NCI-H2107 (cell line): ENCODE data around the gene RPL35A.
A peak's percentile ranks its signal among the peaks of the same experiment; 100 is the strongest.
"Not testable (repeated sequence)": the region's sequence is repeated elsewhere in the genome, so short reads cannot be mapped to it uniquely, and the experiment has no call there.

Experiments
- DNase-seq: peaks from one replicate; lab custom pipeline; 2025; lab: John Stamatoyannopoulos, UW

RPL35A gene

DNA sequence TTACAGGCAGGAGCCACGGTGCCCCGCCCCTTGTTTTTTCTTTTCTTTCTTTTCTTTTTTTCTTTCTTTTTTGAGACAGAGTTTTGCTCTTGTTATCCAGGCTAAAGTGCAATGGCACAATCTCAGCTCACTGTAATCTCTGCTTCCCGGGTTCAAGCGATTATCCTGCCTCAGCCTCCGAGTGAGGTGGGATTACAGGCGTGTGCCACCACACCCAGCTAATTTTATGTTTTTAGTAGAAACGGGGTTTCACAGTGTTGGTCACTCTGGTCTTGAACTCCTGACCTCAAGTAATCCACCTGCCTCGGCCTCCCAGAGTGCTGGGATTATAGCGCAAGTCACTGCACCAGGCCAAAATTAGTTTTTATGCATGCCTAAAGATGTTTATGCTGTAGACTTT lies 2.5 kb downstream of the RPL35A start:
- no peak for DNase-seq

DNA sequence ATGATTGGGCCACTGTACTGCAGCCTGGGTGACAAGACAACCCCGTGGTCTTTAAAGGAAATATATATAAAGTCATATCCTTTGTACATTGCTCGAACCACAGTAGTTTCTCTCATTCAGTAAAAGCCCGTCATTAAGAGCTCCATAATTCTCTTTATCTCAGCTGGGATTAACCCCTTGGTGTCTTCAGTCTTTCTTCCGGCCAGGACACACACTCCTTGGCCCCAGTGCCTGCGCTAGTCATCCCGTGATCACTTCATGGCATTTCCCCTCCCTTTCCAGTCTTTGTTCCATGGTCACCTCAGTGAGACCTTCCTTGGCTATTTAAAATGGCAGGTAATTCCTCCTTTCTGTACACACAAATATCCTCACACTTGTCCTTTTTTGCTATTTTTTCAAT lies 3.3 kb downstream of the RPL35A start:
- DNase-seq, result no peak

DNA sequence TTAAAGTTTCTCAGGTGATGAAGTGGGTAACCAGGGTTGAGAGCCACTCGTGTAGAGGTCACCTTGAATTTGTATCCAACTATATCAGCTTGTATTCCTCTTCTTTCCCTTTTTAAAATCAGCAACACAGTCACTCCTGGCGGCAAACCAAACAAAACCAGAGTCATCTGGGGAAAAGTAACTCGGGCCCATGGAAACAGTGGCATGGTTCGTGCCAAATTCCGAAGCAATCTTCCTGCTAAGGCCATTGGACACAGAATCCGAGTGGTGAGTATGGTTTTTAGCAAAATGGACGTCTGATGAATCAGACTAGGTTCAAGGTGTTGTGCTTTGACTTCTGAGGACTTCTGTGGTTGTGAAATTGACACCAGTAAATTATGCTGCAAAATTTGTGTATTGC lies 3.9 kb downstream of the RPL35A start:
- DNase-seq, result no peak

DNA sequence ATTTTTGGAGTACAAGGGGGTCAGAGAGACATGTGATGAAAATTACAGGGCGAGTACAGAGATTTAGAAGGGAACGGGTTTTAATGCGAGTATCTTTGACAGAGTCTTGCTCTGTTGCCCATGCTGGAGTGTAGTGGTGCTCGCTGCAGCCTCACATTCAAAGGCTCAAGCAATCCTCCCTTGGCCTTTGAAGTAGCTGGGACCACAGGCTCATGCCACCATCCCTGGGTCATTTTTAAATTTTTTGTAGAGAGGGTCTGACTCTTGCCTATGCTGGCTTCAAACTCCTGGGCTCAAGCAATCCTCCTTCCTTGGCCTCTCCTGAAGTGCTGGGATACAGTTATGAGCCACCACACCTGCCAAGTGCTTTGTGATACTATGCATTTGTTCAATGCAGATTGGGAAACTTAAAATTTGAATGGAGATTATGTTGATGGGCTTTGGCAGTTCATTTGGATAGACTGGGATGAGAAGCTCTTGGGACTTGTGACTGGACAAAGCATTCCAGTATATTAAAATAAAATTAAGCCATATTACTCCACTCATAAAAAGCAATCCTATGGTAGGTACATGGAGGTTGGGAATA lies 6.0 kb downstream of the RPL35A start:
- no peak for DNase-seq

DNA sequence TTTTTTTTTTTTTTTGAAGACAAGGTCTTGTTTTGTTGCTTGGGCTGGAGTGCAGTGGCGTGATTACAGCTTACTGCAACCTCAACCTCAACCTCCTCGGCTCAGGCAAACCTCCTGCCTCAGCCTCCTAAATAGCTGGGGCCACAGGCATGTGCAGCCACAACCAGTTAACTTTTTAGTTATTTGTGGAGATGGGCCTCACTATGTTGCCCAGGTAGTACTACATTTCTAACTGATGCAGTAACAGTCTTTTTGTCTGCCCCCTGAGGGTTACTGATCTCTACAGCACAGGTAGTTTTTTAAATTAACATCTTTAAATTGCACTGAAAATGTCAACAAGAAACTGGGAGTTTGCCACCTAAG lies 6.6 kb downstream of the RPL35A start:
- no peak for DNase-seq

DNA sequence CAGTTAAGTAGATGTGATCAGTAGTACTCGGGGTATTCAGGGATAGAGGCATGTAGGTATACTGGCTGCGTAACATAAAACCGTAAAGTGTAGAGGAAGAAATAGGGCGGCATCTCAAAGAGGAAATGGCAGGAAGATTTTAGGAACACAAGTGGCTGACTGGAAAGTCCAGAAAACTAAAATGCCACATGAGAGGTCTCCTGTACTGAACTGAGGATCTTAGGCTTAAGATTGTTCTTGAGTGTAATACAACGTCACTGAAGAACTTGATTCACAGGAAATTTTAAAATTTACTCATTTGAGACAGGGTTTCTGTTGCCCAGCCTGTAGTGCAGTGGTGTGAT lies 7.8 kb downstream of the RPL35A start:
- DNase-seq, result no peak

DNA sequence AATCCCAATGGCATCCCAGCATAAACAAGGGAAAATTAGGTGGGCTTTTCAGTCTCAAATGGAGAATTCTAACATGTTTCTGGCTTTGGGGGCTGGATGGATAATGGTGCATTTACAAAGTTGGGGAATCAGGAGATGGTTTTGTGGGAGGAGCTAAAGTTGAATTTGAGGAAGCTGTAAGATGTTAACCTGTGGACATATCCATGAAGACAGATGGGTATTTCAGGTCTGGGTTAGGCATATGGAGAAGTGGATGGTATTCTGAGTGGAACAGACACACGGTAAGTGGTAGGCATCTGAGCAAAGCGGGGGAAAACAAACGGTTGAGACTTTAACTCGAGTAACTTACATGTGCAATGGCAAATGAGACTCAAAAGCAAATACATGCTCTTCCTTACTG lies 8.4 kb downstream of the RPL35A start:
- DNase-seq, result no peak

DNA sequence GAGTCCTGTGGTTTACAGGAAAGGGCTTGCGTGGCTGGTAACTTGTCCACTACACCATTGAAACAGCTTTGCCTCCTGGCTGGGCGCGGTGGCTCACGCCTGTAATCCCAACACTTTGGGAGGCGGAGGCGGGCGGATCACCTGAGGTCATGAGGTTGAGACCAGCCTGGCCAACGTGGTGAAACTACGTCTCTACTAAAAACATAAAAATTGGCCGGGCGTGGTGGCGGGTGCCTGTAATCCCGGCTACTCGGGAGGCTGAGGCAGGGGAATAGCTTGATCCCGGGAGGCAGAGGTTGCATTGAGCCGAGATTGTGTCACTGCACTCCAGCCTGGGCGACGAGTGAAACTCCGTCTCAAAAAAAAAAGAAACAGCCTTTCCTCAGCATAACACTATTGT lies 8.9 kb downstream of the RPL35A start:
- DNase-seq, result not testable (repeated sequence)

DNA sequence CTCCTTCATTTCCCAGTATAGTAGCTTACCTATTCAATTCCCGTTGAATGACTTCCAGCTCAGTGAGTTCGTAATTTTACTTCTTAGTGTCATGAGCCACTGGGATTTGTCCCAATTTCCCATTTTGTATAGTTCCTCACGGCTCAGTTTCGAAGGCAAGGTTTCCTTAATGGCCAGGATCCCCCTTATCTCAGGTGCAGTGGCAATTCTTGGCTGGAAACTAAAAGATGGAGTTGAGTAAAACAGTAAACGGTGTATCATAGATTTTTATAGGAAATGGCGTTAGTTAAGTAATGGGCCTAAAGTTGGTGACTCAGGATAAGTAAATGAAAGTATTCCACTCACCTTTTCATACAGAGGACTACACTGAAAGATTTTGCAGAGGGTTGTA lies 9.5 kb downstream of the RPL35A start:
- no peak for DNase-seq

DNA sequence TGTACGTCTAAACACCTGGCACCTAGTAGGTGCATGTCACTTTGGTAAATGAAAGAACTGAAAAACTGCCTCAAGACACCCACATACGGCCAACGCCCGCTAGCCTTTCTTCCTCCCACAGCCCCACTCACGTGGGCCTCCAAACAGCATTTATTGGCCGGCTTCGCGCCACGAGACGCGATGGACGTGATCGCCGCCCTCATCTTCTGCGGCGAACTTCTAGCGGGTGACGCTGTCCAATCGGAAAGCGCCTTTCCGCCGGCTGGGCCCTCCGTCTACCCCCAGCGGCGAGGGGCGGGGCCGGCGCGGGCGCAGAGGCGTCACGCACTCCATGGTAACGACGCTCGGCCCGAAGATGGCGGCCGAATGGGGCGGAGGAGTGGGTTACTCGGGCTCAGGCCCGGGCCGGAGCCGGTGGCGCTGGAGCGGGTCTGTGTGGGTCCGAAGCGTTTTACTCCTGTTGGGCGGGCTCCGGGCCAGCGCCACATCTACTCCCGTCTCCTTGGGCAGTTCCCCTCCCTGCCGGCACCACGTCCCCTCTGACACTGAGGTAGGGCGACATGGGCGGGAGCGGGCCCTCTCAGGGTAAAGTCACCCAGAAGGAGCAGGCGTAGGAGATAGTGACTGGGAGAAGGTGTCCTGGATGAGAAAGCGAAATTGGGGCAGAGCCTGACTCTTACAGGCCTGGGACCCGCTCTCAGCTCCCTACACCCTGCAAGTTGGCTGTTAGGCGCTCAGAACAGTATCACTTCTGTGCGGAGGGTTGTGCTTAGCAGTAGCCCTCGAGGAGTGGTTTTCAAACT lies 10.1 kb downstream of the RPL35A start, which contains the start of gene LMLN:
Gene LMLN (plus strand): TSS at position 327 of the 803 bp plus-strand sequence. CDS start 29 bp downstream, at position 356.
- DNase-seq, result peak; percentile 99

DNA sequence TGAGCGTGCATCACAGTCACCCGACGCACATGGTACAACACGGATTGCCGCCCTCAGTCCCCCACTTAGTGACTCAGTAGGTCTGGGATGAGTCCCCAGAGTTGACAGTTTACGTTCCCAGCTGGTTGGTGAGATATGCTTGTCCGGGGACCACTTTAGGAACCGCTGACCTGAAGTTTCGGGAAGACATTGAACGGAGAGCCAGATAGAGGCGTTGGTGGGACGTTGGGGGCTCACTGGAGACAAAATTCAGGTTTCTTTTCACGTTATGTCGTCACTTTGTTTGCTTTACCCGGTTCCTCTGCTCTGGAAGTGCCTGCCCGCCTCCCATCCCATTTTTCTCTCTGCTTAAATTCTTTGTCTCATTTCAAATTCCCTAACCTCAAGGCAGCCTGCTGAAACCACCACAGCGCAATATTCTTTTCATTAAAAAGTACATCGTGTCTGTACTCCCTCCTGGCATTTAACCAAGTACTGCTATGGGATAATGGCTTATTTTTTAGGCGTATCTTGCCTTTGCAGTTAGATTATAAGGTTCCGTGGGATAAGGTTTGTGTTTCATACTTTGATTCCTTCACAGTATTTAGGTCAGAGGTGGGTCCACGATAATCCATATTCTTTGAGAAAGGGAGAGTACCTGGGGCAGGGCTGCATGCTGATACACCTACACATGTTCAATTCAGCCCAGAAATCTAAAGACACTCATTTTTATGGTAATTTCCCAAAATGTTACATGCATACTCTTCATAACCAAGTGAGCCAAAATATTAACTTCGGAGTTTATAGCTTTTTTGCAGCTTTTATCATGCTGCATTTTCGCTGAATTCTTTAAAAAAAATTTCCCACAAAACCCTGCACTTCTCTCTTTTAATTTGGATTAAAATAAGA lies 10.9 kb downstream of the RPL35A start:
- no peak for DNase-seq

DNA sequence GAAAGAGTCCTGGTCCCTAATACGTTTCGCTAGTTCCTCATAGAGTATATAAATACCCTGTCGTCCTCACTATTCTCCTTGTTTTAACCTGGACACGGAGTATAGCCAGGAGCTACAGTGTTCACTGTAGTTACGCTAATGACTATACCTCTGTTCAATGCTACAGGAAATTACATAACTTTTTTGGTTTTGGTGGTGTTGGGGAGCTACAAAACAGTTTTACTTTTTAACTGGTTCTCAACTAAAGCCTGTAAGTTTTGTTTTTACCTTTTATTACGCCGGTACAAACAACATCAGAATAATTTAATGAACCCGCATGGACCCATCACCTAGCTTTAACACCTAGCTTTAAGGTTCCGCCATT lies 11.6 kb downstream of the RPL35A start:
- DNase-seq, result no peak

DNA sequence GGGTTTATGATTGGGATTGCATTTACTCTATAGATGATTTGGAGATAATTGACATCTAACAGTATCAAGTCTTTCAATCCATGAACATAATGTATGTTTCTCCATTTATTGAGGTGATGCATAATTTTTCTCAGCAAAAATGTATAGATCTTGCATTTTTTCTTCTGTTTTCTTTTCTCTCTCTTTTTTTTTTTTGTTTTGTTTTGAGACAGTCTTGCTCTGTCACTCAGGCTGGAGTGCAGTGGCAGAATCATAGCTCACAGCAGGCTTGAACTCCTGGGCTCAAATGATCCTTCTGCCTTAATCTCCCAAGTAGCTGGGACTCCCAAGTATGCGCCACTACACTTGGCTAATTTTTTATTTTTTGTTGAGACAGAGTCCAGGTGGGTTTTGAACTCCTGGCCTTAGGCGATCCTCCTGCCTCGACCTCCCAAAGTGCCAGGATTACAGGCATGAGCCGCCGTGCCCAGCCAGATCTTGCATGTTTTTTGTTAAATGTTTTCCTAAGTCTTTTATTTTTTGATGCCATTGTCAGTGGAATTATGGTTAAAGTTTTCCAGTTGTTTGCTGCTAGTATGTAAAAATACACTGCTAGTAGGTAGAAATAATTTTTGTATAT lies 13.1 kb downstream of the RPL35A start:
- DNase-seq, result no peak

DNA sequence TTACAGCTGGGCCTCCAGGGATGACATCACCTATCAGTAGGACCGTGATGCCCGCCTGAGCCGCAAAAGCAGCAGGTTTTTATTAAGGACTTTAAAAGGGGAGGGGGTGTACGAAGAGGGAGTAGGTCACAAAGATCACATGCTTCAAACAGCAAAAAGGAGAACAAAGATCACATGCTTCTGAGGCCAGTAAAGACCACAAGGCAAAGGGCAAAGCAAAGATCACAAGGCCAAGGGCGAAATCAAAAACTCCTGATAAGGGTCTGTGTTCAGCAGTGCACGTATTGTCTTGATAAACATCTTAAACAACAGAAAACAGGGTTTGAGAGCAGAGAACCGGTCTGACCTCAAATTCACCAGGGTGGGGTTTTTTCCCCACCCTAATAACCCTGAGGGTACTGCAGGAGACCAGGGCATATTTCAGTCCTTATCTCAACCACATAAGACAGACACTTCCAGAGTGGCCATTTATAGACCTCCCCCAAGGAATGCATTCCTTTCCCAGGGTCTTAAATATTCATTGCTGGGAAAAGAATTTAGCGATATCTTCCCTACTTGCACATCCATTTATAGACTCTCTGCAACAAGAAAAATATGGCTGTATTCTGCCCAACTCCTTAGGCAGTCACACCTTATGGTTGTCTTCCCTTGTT lies 17.5 kb downstream of the RPL35A start:
- DNase-seq, result not testable (repeated sequence)

DNA sequence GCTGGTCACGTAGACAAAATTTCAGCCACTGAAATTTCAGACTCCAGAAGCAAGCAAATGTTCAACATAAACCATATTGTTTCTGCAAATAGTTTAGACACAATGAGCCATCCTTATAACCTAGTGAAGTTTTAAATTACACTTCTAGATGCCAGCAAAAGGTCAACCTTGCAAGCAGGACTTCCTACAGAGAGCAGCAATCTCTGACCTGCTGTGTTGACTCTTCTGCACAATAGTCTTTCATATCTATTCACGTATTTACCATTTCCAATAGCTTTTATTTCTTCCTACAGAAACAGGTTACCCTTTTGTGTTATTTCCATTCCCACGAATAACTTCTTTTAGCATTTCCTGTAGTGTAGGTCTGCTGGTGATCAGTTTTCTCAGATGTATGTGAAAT lies 20.6 kb downstream of the RPL35A start:
- no peak for DNase-seq

DNA sequence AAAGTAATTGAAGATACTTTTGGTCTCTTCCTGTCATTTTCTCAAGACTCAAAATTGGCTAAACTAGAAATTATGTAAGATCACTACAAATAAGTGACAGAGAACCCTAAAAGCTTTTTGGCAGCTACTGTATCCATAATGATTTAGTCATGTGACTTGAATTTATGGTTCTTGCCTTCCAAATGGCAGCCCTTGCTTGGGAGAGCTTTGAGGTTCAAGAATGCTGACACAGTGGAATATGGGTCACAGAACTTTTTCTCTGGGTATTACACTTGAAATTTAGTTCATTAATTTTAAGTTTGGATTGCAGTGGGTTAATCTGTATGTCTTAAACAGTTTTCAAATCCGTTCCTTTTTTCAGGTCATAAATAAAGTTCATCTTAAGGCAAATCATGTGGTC lies 24.0 kb downstream of the RPL35A start:
- DNase-seq, result no peak

DNA sequence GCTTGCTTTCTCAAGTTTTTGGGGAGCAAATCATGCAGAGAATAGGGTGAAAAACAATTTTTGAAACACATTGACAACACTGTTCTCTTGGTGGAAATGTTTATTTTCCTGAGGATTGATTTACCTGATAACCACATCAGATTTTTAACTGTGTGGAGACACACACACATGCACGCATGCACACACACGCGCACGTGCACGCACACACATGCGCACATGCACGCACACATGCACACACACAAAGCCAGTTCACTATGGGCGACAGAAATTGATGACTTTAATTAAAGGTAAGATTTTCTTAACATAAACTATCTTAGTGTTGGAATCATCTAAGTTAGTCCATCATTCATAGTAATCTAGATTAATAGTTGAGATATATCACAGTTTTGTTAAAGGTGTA lies 25.3 kb downstream of the RPL35A start:
- no peak for DNase-seq

DNA sequence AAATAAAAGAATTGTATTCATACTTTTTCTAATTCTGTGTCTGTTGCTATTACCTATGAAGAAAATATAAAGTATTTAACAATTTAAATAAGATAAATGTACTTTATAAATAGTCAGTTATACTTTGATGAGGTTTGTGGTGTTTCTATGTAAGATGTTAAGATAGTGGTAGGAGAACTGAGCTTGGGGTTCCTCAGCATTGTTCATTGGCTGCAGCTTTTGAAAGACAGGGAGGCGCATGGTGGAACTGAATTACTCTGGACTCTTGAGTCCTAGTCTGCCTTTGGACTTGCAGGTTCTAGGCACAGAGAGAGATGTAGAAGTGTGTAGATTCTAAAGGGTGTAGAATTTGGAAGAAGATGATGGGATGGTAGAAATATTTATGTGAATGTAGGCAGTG lies 33.1 kb downstream of the RPL35A start:
- no peak for DNase-seq

DNA sequence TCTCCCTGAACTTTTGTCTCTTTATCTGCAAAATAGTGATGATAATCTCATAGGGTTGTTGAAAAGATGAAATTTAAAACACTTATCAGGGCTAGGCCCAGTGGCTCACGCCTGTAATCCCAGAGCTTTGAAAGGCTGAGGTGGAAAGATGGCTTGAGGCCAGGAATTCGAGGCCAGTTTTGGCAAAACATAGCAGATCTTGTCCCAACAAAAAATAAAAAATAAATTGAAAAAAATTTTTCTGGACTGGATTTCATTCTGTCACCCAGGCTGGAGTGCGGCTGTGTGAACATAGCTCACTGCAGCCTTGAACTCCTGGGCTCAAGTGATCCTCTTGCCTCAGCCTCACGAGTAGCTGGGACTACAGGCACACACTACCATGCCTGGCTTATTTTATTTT lies 39.7 kb downstream of the RPL35A start:
- no peak for DNase-seq

DNA sequence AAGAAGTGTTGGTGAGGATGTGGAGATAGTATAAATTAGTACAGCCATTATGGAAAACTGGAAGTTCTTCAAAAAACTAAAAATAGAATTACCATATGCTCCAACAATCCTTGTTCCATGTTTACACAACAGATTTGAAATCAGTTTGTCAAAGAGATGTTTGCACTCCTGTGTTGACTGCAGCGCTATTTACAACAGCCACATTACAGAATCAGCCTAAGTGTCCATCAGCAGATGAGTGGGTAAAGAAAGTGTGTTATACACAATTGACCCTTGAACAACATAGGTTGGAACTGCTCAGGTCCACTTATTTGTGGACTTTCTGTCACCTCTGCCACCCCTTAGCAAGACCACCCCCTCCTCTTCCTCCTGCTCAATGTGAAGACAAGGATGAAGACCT lies 44.7 kb downstream of the RPL35A start:
- no peak for DNase-seq

DNA sequence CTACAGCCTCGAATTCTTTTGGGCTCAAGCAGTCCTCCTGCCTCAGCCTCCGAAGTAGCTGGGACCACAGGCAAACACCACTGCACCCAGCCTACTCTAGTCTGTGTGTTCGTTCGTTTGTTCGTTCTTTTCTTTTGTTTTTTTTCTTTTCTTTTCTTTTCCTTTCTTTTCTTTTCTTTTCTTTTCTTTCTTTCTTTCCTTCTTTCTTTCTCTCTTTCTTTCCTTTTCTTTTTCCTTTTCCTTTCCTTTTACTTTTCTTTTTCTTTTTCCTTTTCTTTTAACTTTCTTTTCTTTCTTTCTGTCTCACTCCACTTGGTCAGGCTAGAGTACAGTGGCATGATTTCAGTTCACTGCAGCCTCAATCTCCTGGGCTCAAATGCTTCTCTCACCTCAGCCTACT lies 46.9 kb downstream of the RPL35A start:
- DNase-seq, result no peak

DNA sequence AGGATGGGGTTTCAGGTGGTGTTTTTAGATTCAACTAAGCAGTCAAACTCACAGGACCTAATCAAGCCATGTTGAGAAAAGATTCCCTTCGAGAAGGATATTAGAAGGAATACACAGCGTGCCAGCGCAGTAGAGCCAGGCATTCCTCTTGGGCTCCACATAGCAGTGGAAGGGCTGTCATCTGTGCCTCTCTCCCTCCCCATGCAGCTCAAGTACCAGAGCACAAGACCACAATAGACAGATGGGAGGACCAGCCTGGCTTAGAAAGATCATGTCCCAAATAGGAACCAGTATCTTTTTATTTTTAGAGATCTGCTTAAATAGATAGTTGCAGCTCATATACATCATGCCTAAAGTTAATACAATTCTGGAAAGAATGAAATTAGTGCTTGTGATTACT lies 47.9 kb downstream of the RPL35A start:
- DNase-seq, result no peak
